Right lobe of liver (tissue), 6 donors: ENCODE measurements around the gene SEC22A. TPM values are rescaled to one million over a fixed set of nuclear protein-coding genes. Genes with fewer than 3 reads are reported as not detected.
A peak's percentile ranks its signal among the peaks of the same experiment; 100 is the strongest.

Experiments used
- ATAC-seq, 4 donors: fragments of 200-7000 bp; cut with Tn5 transposase; one replicate each; pipeline ENCODE4 v1.9.1; 2020; ENCODE audit warnings: mild to moderate bottlenecking in 4 of 4, moderate library complexity in 4 of 4
- DNase-seq, 3 donors: peaks; one replicate each; pipeline ENCODE4 v3.0.0-alpha.2; 2020
- H3K27ac ChIP-seq, 3 donors: fragments of 200-600 bp; one replicate each; pipeline ENCODE4 v1.8.0; 2022
- H3K27me3 ChIP-seq, 2 donors: fragments of 200-600 bp; one replicate each; pipeline ENCODE4 v1.8.0; 2022
- H3K36me3 ChIP-seq, 4 donors: fragments of 200-600 bp; sonication (generic) in 1 of 4; one replicate each; pipeline versions ENCODE4 v1.5.1 to v1.8.0; 2017 to 2022; ENCODE audit warnings: control low read depth in 1 of 4
- H3K4me1 ChIP-seq, 4 donors: fragments of 200-600 bp; sonication (generic) in 1 of 4; one replicate each; pipeline versions ENCODE4 v1.5.1 to v1.8.0; 2017 to 2022; ENCODE audit warnings: control low read depth in 1 of 4
- H3K4me3 ChIP-seq, 3 donors: fragments of 200-600 bp; one replicate each; pipeline ENCODE4 v1.8.0; 2022
- H3K9me3 ChIP-seq, 4 donors: fragments of 200-600 bp; sonication (generic) in 1 of 4; one replicate each; pipeline versions ENCODE4 v1.5.1 to v1.8.0; 2017 to 2022; ENCODE audit warnings: control low read depth in 1 of 4
- CTCF ChIP-seq, 4 donors: fragments of 200-600 bp in 3 of 4; fragments of 450-650 bp in 1 of 4; IDR thresholded peaks; one replicate each; pipeline versions ENCODE4 v1.5.1 to v1.8.0; 2016 to 2022; ENCODE audit warnings: antibody characterized with exemption in 4 of 4, mild to moderate bottlenecking in 2 of 4
- POLR2A ChIP-seq: fragments of 450-650 bp; IDR thresholded peaks from one replicate; pipeline ENCODE4 v1.6.1; 2017; ENCODE audit warnings: antibody characterized with exemption, mild to moderate bottlenecking
- WGBS: methylation state at CpG from one replicate; pipeline ENCODE4 v1.1.6; 2018; ENCODE audit warnings: low coverage, low lambda C conversion rate; ENCODE audit not compliant: insufficient coverage; ENCODE audit errors: missing lambda C conversion rate; 5-methylcytosine and 5-hydroxymethylcytosine counted together
- intact Hi-C, 2 donors: fragments of 100-400 bp; cut with DNase I; formaldehyde crosslinking; loops; one replicate each; pipeline versions ENCODE4 v1.11.2 to v1.14.1; 2022
- total RNA-seq, 6 experiments: library from RNA; depleted of rRNA in 2 of 6; stranded (reverse); fragments of >200 nt in 2 of 6; fragmentation: NEBNext Ultra II Directional in 3 of 6; extraction: Animal tissue kit (Norgen Biotek cat#: 25700) in 3 of 6; gene quantifications; one replicate each; pipeline versions ENCODE4 v1.1.0 to v1.2.4, GENCODE V29; 2016 to 2023
- donor health status: DM: no; HTN: yes; CAD: no.
- donor health status: DM: no; HTN: no; CAD: no.
- donor health status: DM: no; HTN: no; CAD: no.
- donor health status: DM: no; HTN: yes; CAD: no.
- donor health status: DM: no; HTN: yes; CAD: no.

SEC22A gene
- total RNA-seq, 6 experiments from 2014 or later, result 7.5 to 24.9 (median 11.0) TPM

DNA sequence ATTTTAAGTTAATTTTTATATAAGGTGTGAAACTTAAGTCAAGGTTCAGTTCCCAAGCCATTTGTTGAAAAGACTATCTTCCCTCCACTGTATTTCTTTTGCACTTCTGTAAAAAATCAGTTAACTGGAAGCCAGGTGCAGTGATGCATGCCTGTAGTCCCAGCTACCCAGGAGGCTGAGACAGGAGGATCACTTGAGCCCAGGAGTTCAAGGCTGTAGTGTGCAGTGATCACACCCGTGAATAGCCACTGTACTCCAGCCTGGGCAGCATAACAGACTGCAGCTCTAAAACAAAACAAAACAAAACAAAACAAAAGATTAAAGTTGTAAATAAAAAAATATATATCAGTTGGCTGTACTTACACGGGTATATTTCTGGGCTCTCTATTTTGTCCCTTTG, 33.1 kb upstream of the SEC22A start:
- peaks cover 0 to 14% (median 6%) of the 10 kb centered on the region in 4 donors for H3K4me1 ChIP-seq
- no peaks in the 10 kb centered on the region for H3K27me3 ChIP-seq
- peak in 1 of 4 donors; percentile 31 for ATAC-seq
- no peaks in the 10 kb centered on the region for H3K9me3 ChIP-seq
- 60% methylated on average over 2 of the region's 2 CpGs for WGBS
- no peak overlapping the region for H3K4me3 ChIP-seq
- peaks cover 0 to 20% (median under 1%) of the 10 kb centered on the region in 4 donors for H3K36me3 ChIP-seq
- intact Hi-C loops, result no loop called here
- no peak for DNase-seq
- no peak for TF ChIP-seq POLR2A
- H3K27ac ChIP-seq, result no peak overlapping the region

GRCh38 chr3:123169492-123169929, 32.2 kb upstream of the SEC22A start:
- H3K4me3 ChIP-seq, result no peak overlapping the region
- 54% methylated on average over 2 of the region's 5 CpGs for whole genome bisulfite sequencing
- no peak for DNase-seq
- H3K27ac ChIP-seq, result peak overlapping the region in 1 of 3 donors; percentile 53
- no peaks in the 10 kb centered on the region for H3K9me3 ChIP-seq
- peak; percentile 79 to 91 (median 86) for ATAC-seq
- intact Hi-C loops, result no loop called here
- H3K36me3 ChIP-seq, result peaks cover 0 to 11% (median 0%) of the 10 kb centered on the region in 4 donors
- TF ChIP-seq CTCF (IDR thresholded peaks at IDR 0.05), result no peak
- no peak for TF ChIP-seq POLR2A
- peaks cover 0 to 14% (median 6%) of the 10 kb centered on the region in 4 donors for H3K4me1 ChIP-seq
- no peaks in the 10 kb centered on the region for H3K27me3 ChIP-seq

DNA sequence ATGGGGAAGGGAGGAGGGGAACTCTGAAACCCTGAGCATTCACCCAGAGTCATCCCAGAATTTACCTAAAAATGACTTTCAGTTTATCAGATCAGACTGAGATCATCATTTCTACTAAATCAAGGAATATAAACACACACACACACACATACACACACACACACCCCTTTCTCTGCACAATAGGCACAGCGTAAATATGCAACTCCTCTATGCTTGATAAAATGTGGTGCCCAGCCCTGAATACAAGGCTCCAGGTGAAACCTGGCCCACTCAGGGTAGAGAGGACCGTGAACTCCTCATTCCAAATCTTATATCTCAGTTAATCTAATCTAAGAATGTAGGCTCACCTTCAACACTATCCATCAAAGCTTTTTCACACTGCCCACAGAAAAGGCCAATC, 31.8 kb upstream of the SEC22A start:
- intact Hi-C loops, result no loop called here
- peaks cover 0 to 7% (median 0%) of the 10 kb centered on the region in 4 donors for H3K36me3 ChIP-seq
- TF ChIP-seq POLR2A (no peak), CTCF (IDR thresholded peaks at IDR 0.05) (no peak)
- H3K27me3 ChIP-seq, result no peaks in the 10 kb centered on the region
- WGBS, result 94% methylated on average over 2 of the region's 2 CpGs
- H3K4me3 ChIP-seq, result no peak overlapping the region
- no peaks in the 10 kb centered on the region for H3K9me3 ChIP-seq
- DNase-seq (no peak), ATAC-seq (peak in 2 of 4 donors; percentile 43 to 76)
- H3K27ac ChIP-seq, result peak overlapping the region in 1 of 3 donors; percentile 53
- peaks cover 0 to 14% (median 6%) of the 10 kb centered on the region in 4 donors for H3K4me1 ChIP-seq

DNA sequence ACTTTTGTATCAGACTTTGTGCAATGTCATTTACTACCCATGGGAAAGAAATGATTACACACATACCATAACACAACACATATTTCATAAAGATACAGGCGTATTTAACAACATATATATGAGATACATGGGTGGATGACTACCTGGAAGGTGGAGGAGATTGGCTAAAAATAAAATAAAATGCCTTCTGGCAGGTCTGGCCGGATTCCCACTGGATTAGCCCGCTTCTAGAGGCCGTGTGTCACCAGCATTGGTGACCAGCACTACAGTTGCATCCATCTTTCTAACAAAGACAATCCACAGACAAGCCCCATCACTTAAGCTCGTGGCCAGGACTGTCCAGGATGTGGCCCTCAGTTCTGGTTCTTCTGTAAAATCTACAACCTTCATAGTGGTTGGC, 21.0 kb upstream of the SEC22A start:
- Histone ChIP-seq H3K4me1 (no peaks in the 10 kb centered on the region), H3K27me3 (no peaks in the 10 kb centered on the region), H3K4me3 (no peak overlapping the region), H3K27ac (no peak overlapping the region), H3K36me3 (no peaks in the 10 kb centered on the region), H3K9me3 (no peaks in the 10 kb centered on the region)
- ATAC-seq (no peak), DNase-seq (no peak)
- intact Hi-C loops, result no loop called here
- WGBS, result 93% methylated on average over 3 of the region's 5 CpGs
- TF ChIP-seq POLR2A, result no peak
- no peak for TF ChIP-seq CTCF (IDR thresholded peaks at IDR 0.05)

DNA sequence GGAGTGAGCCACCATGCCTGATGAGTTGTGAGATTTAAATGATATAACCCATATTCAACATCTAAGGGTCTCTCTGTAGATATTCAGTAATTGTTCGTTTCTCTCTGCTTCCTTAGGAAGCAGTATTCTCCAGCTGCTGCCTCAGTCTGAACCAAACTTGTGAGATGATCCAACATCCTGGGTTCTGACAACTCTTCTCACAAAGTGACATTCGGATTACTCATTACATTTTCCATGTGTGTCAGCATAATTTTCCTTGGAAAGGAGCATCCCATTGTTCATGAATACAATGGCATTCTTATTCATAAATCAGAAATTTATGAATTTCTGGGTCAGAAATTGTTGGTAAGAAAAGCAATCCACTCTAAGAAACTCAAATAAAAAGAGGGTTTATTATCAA, 15.0 kb upstream of the SEC22A start:
- H3K27ac ChIP-seq, result no peak overlapping the region
- no peak for DNase-seq
- ATAC-seq, result no peak
- H3K9me3 ChIP-seq, result no peaks in the 10 kb centered on the region
- WGBS, result 64% methylated on average over 2 of the region's 2 CpGs
- intact Hi-C loops, result no loop called here
- TF ChIP-seq CTCF (IDR thresholded peaks at IDR 0.05), result no peak
- TF ChIP-seq POLR2A, result no peak
- H3K36me3 ChIP-seq, result no peaks in the 10 kb centered on the region
- H3K27me3 ChIP-seq, result no peaks in the 10 kb centered on the region
- no peaks in the 10 kb centered on the region for H3K4me1 ChIP-seq
- no peak overlapping the region for H3K4me3 ChIP-seq
